NB4 (cell line): Measurements from ENCODE around the gene KCTD17.

Experiments used
- CTCF ChIP-seq: IDR thresholded peaks from one replicate; pipeline ENCODE4 v1.5.1; 2012; ENCODE audit warnings: low read depth, low read length
- POLR2A ChIP-seq: IDR thresholded peaks from 2 replicates; pipeline ENCODE4 v1.6.1; 2011; ENCODE audit warnings: mild to moderate bottlenecking; ENCODE audit not compliant: insufficient read length; ENCODE audit errors: extremely low read depth

- TF ChIP-seq POLR2A (no peak), CTCF (no peak)
These were observed 2.3 kb upstream of the KCTD17 start for GRCh38 chr22:37049224-37049623.
